Peyer's patch (tissue), 4 donors: ENCODE results near the gene SFTPB.

Source experiments
- POLR2A ChIP-seq, 2 donors: fragments of 450-650 bp; IDR thresholded peaks; one replicate each; pipeline ENCODE4 v1.5.1; 2017; ENCODE audit warnings: antibody characterized with exemption in 2 of 2, mild to moderate bottlenecking in 2 of 2, moderate library complexity in 2 of 2
- TF ChIP-seq, protein P1 (sequence below), 6 experiments: fragments of 450-650 bp in 4 of 6; fragments of 200-600 bp in 2 of 6; sonication (generic) in 1 of 6; IDR thresholded peaks; one replicate each; pipeline ENCODE4 v1.5.1; 2017 to 2019; ENCODE audit warnings: antibody characterized with exemption in 6 of 6, mild to moderate bottlenecking in 3 of 6, moderate library complexity in 1 of 6

DNA sequence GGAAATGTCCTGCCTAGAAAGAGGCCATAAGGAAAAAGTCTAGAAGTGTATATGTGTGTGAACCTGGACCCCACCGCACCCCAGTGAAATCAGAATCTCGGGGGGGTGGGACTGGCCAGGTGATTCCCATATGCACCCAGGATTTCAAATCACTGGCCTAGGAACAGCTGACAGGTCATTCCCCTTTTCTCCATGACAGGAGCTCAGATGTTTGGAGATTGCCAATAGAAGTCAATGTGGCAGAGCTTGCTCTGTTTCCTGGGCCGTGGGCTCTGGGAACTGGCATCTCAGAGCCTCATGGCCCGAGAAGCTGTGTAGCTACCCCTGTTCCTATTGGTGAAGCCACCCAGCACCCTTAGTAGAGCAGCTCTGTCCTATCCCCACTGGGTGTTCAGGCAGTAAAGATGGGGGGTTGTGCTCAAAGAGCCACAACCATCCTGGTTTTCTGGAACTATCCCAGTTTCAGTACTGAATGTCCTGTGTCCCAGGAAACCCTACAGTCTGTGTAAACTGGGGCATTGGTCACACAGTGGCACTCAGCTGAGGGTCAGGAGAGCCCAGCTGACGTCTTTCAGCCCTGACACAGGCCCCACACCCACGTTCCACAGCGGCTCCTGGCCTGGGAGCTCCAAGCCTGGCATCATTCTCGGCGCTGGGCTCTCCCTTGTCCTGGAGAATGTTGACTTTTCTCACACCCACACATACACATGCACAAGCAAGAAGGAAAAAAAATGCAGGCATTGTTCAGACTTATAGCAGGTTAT lies 45.0 kb upstream of the SFTPB start:
- TF ChIP-seq POLR2A (IDR thresholded peaks at IDR 0.05), result no peak
- TF ChIP-seq, protein P1, sequence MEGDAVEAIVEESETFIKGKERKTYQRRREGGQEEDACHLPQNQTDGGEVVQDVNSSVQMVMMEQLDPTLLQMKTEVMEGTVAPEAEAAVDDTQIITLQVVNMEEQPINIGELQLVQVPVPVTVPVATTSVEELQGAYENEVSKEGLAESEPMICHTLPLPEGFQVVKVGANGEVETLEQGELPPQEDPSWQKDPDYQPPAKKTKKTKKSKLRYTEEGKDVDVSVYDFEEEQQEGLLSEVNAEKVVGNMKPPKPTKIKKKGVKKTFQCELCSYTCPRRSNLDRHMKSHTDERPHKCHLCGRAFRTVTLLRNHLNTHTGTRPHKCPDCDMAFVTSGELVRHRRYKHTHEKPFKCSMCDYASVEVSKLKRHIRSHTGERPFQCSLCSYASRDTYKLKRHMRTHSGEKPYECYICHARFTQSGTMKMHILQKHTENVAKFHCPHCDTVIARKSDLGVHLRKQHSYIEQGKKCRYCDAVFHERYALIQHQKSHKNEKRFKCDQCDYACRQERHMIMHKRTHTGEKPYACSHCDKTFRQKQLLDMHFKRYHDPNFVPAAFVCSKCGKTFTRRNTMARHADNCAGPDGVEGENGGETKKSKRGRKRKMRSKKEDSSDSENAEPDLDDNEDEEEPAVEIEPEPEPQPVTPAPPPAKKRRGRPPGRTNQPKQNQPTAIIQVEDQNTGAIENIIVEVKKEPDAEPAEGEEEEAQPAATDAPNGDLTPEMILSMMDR (IDR thresholded peaks at IDR 0.05), result no peak
